Stimulated activated CD8-positive, alpha-beta memory T cell treated with anti-CD3 and anti-CD28 coated beads, Interleukin-2, amount 100 ng/mL, for 1 hour (primary cell): Measurements from ENCODE around the gene BMAL1.
A peak's percentile ranks its signal among the peaks of the same experiment; 100 is the strongest.

Source experiments
- DNase-seq, 2 donors: peaks; one replicate each; pipeline ENCODE4 v3.0.0-alpha.2; 2020; ENCODE audit warnings: low read depth in 2 of 2

The BMAL1 gene

GRCh38 chr11:13343931-13344717, 66.5 kb downstream of the BMAL1 start:
- peak; percentile 29 to 42 for DNase-seq

- no peak for DNase-seq
Observed at GRCh38 chr11:13344818-13345217, 67.2 kb downstream of the BMAL1 start.

GRCh38 chr11:13346470-13346869, 68.9 kb downstream of the BMAL1 start:
- no peak for DNase-seq

GRCh38 chr11:13347901-13348300, 70.3 kb downstream of the BMAL1 start:
- no peak for DNase-seq

- DNase-seq, result no peak
Observed at GRCh38 chr11:13348305-13348704, 70.7 kb downstream of the BMAL1 start.

GRCh38 chr11:13349046-13349445, 71.5 kb downstream of the BMAL1 start:
- DNase-seq, result no peak

GRCh38 chr11:13349581-13349980, 72.0 kb downstream of the BMAL1 start:
- no peak for DNase-seq

GRCh38 chr11:13352711-13353110, 75.1 kb downstream of the BMAL1 start:
- DNase-seq, result no peak

- no peak for DNase-seq
Observed at GRCh38 chr11:13354335-13354734, 76.7 kb downstream of the BMAL1 start.

GRCh38 chr11:13355191-13355590, 77.6 kb downstream of the BMAL1 start:
- no peak for DNase-seq

GRCh38 chr11:13357232-13357631, 79.6 kb downstream of the BMAL1 start:
- no peak for DNase-seq

GRCh38 chr11:13358596-13359270, 81.1 kb downstream of the BMAL1 start:
- no peak for DNase-seq

- no peak for DNase-seq
Observed at GRCh38 chr11:13362596-13363109, 85.1 kb downstream of the BMAL1 start.

- DNase-seq, result no peak
Observed at GRCh38 chr11:13364388-13364787, 86.8 kb downstream of the BMAL1 start.

GRCh38 chr11:13366266-13367026, 88.9 kb downstream of the BMAL1 start:
- DNase-seq, result no peak

- DNase-seq, result no peak
Observed at GRCh38 chr11:13367115-13367514, 89.5 kb downstream of the BMAL1 start.

- no peak for DNase-seq
Observed at GRCh38 chr11:13368041-13368446, 90.5 kb downstream of the BMAL1 start.

- DNase-seq, result no peak
Observed at GRCh38 chr11:13373216-13373615, 95.6 kb downstream of the BMAL1 start.

GRCh38 chr11:13375798-13376197, 98.2 kb downstream of the BMAL1 start:
- DNase-seq, result no peak

- no peak for DNase-seq
Observed at GRCh38 chr11:13376402-13376801, 98.8 kb downstream of the BMAL1 start.

- no peak for DNase-seq
Observed at GRCh38 chr11:13376838-13377237, 99.2 kb downstream of the BMAL1 start.

- DNase-seq, result no peak
Observed at GRCh38 chr11:13378316-13378715, 100.7 kb downstream of the BMAL1 start.
